Measurements from ENCODE around the gene FUS. TPM values are rescaled to one million over a fixed set of nuclear protein-coding genes. Genes with fewer than 3 reads are reported as not detected.

Gene FUS
- polyA plus RNA-seq, 1 donor (not counting 4 experiments of a cell fraction or from before 2014, with no cell fraction given): 199 TPM

GRCh38 chr16:31189412-31189778 lies 9.5 kb downstream of the FUS start:
- Histone ChIP-seq H3K9me3 (ENCODE audit: control insufficient read depth, low read depth, low read length) (no peaks in the 10 kb centered on the region), H3K9ac (ENCODE audit: control insufficient read depth, extremely low read depth, insufficient read depth, low read length) (no peak overlapping the region), H3K36me3 (ENCODE audit: control insufficient read depth in 2 of 2, extremely low read depth in 1 of 2, insufficient read depth in 2 of 2, low read length in 2 of 2) (peaks cover 56 to 93% of the 10 kb centered on the region in 2 experiments), H3K4me3 (ENCODE audit: control insufficient read depth in 2 of 3, extremely low read depth in 1 of 3, insufficient read depth in 2 of 3, low read depth in 1 of 3, low read length in 3 of 3) (no peak overlapping the region), H4K20me1 (ENCODE audit: control insufficient read depth, extremely low read depth, insufficient read depth, low read length) (peaks cover 31% of the 10 kb centered on the region), H3K4me2 (ENCODE audit: control insufficient read depth, extremely low read depth, insufficient read depth, low read depth, low read length) (no peak overlapping the region), H3K27ac (ENCODE audit: control insufficient read depth, insufficient read depth, low read length) (no peak overlapping the region), H3K79me2 (ENCODE audit: control insufficient read depth, insufficient read depth, low read length) (peaks cover 48% of the 10 kb centered on the region), H3K27me3 (ENCODE audit: control insufficient read depth, extremely low read depth, insufficient read depth, low read length) (no peaks in the 10 kb centered on the region), H2AFZ (ENCODE audit: control insufficient read depth, low read length) (no peak overlapping the region), H3K9me1 (ENCODE audit: control insufficient read depth, extremely low read depth, insufficient read depth, low read length) (no peaks in the 10 kb centered on the region), H3K4me1 (ENCODE audit: control insufficient read depth, extremely low read depth, insufficient read depth, low read length) (no peaks in the 10 kb centered on the region)
- no peak for FAIRE-seq
- TF ChIP-seq, protein P1, sequence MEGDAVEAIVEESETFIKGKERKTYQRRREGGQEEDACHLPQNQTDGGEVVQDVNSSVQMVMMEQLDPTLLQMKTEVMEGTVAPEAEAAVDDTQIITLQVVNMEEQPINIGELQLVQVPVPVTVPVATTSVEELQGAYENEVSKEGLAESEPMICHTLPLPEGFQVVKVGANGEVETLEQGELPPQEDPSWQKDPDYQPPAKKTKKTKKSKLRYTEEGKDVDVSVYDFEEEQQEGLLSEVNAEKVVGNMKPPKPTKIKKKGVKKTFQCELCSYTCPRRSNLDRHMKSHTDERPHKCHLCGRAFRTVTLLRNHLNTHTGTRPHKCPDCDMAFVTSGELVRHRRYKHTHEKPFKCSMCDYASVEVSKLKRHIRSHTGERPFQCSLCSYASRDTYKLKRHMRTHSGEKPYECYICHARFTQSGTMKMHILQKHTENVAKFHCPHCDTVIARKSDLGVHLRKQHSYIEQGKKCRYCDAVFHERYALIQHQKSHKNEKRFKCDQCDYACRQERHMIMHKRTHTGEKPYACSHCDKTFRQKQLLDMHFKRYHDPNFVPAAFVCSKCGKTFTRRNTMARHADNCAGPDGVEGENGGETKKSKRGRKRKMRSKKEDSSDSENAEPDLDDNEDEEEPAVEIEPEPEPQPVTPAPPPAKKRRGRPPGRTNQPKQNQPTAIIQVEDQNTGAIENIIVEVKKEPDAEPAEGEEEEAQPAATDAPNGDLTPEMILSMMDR (optimal IDR thresholded peaks at IDR 0.05 in 1 of 3, IDR thresholded peaks at IDR 0.05 in 1 of 3, conservative IDR thresholded peaks at IDR 0.05 in 1 of 3; ENCODE audit: extremely low read depth in 1 of 3, insufficient read depth in 2 of 3, low read length in 3 of 3): no peak
- TF ChIP-seq EZH2 (IDR thresholded peaks at IDR 0.05; ENCODE audit: low read length): no peak
- dilution Hi-C loops (cut with MboI; ENCODE audit: extremely low pct_ligation_motif_present, low sequenced_read_pairs): no loop called here
- DNase-seq (ENCODE audit: low read depth, low spot score): no peak

GRCh38 chr16:31190061-31190460 lies 10.1 kb downstream of the FUS start:
- peaks cover 32% of the 10 kb centered on the region for H4K20me1 ChIP-seq (ENCODE audit: control insufficient read depth, extremely low read depth, insufficient read depth, low read length)
- no peak overlapping the region for H3K4me3 ChIP-seq (ENCODE audit: control insufficient read depth in 2 of 3, extremely low read depth in 1 of 3, insufficient read depth in 2 of 3, low read depth in 1 of 3, low read length in 3 of 3)
- no peaks in the 10 kb centered on the region for H3K9me3 ChIP-seq (ENCODE audit: control insufficient read depth, low read depth, low read length)
- FAIRE-seq: no peak
- no peaks in the 10 kb centered on the region for H3K27me3 ChIP-seq (ENCODE audit: control insufficient read depth, extremely low read depth, insufficient read depth, low read length)
- H3K9ac ChIP-seq (ENCODE audit: control insufficient read depth, extremely low read depth, insufficient read depth, low read length): no peak overlapping the region
- no peak overlapping the region for H3K4me2 ChIP-seq (ENCODE audit: control insufficient read depth, extremely low read depth, insufficient read depth, low read depth, low read length)
- no peak overlapping the region for H3K27ac ChIP-seq (ENCODE audit: control insufficient read depth, insufficient read depth, low read length)
- peaks cover 59 to 95% of the 10 kb centered on the region in 2 experiments for H3K36me3 ChIP-seq (ENCODE audit: control insufficient read depth in 2 of 2, extremely low read depth in 1 of 2, insufficient read depth in 2 of 2, low read length in 2 of 2)
- H3K4me1 ChIP-seq (ENCODE audit: control insufficient read depth, extremely low read depth, insufficient read depth, low read length): no peaks in the 10 kb centered on the region
- H3K79me2 ChIP-seq (ENCODE audit: control insufficient read depth, insufficient read depth, low read length): peaks cover 42% of the 10 kb centered on the region
- TF ChIP-seq, protein P1 (optimal IDR thresholded peaks at IDR 0.05 in 1 of 3, IDR thresholded peaks at IDR 0.05 in 1 of 3, conservative IDR thresholded peaks at IDR 0.05 in 1 of 3; ENCODE audit: extremely low read depth in 1 of 3, insufficient read depth in 2 of 3, low read length in 3 of 3): no peak
- TF ChIP-seq EZH2 (IDR thresholded peaks at IDR 0.05; ENCODE audit: low read length): no peak
- dilution Hi-C loops (cut with MboI; ENCODE audit: extremely low pct_ligation_motif_present, low sequenced_read_pairs): no loop called here
- no peak for DNase-seq (ENCODE audit: low read depth, low spot score)
- no peaks in the 10 kb centered on the region for H3K9me1 ChIP-seq (ENCODE audit: control insufficient read depth, extremely low read depth, insufficient read depth, low read length)
- no peak overlapping the region for H2AFZ ChIP-seq (ENCODE audit: control insufficient read depth, low read length)
